HepG2 (cell line): ENCODE measurements around the gene AGAP1. TPM values are rescaled to one million over a fixed set of nuclear protein-coding genes. Genes with fewer than 3 reads are reported as not detected.
A peak's percentile ranks its signal among the peaks of the same experiment; 100 is the strongest.

Source experiments
- CBFB ChIP-seq: sonication (generic); formaldehyde crosslinking; IDR thresholded peaks from 2 replicates; pipeline ENCODE4 v1.4.0; 2020; ENCODE audit warnings: missing genetic modification reagents
- IKZF4 ChIP-seq: sonication (generic); formaldehyde crosslinking; IDR thresholded peaks from 2 replicates; pipeline ENCODE4 v1.5.1; 2020; ENCODE audit warnings: borderline replicate concordance, mild to moderate bottlenecking, low read depth, missing genetic modification reagents; ENCODE audit errors: not compliant biosample characterization
- KAT2B ChIP-seq: fragments of 150-350 bp; IDR thresholded peaks from 2 replicates; pipeline ENCODE4 v1.6.1; 2014; ENCODE audit warnings: low read depth, low read length, borderline replicate concordance
- PPARG ChIP-seq: conservative IDR thresholded peaks from 2 replicates; pipeline ENCODE4 v1.6.1; 2016; ENCODE audit warnings: missing biosample characterization, missing genetic modification reagents
- SETDB1 ChIP-seq: sonication (generic); formaldehyde crosslinking; IDR thresholded peaks from 2 replicates; pipeline ENCODE4 v1.5.1; 2020; ENCODE audit warnings: missing genetic modification reagents, mild to moderate bottlenecking, borderline replicate concordance
- ZIK1 ChIP-seq: sonication (generic); formaldehyde crosslinking; IDR thresholded peaks from 2 replicates; pipeline ENCODE4 v1.5.0; 2020; ENCODE audit warnings: mild to moderate bottlenecking, low read depth, missing genetic modification reagents, borderline replicate concordance
- ZNF10 ChIP-seq: sonication (generic); formaldehyde crosslinking; IDR thresholded peaks from 2 replicates; pipeline ENCODE4 v1.4.0; 2020; ENCODE audit warnings: mild to moderate bottlenecking, low read depth, missing genetic modification reagents, borderline replicate concordance
- ZNF382 ChIP-seq: sonication (generic); formaldehyde crosslinking; IDR thresholded peaks from 2 replicates; pipeline ENCODE4 v1.5.0; 2020; ENCODE audit warnings: missing genetic modification reagents, mild to moderate bottlenecking, borderline replicate concordance
- ZNF510 ChIP-seq: sonication (generic); formaldehyde crosslinking; IDR thresholded peaks from 2 replicates; pipeline ENCODE4 v1.4.0; 2020; ENCODE audit warnings: low read depth, mild to moderate bottlenecking, missing genetic modification reagents
- ZNF543 ChIP-seq: sonication (generic); formaldehyde crosslinking; IDR thresholded peaks from 2 replicates; pipeline ENCODE4 v1.4.0; 2020; ENCODE audit warnings: mild to moderate bottlenecking, missing genetic modification reagents
- ZNF615 ChIP-seq: sonication (generic); formaldehyde crosslinking; IDR thresholded peaks from 2 replicates; pipeline ENCODE4 v1.5.0; 2020; ENCODE audit warnings: mild to moderate bottlenecking, missing genetic modification reagents, borderline replicate concordance
- ZNF629 ChIP-seq: sonication (generic); formaldehyde crosslinking; conservative IDR thresholded peaks from 2 replicates; pipeline ENCODE4 v1.5.0; 2020; ENCODE audit warnings: missing genetic modification reagents
- polyA plus RNA-seq, 8 experiments: library from polyadenylated mRNA; depleted of rRNA in 3 of 8; stranded (reverse) in 7 of 8; unstranded in 1 of 8; fragments of >200 nt; fragmentation: Illumina TruSeq in 4 of 8; extraction: Trizol in 4 of 8; gene quantifications; 2 replicates each; pipeline versions ENCODE4 v1.2.1 to v1.2.3, GENCODE V29; 2011 to 2016; ENCODE audit warnings: low read depth in 4 of 8, missing spikeins in 1 of 8, mixed read lengths in 1 of 8; ENCODE audit not compliant: insufficient read depth in 1 of 8
- total RNA-seq, 5 experiments: library from RNA; depleted of rRNA; stranded (reverse); fragments of >200 nt; fragmentation: Illumina TruSeq; extraction: Trizol; gene quantifications; 2 replicates each; pipeline ENCODE4 v1.2.3, GENCODE V29; 2016; ENCODE audit warnings: low read depth in 1 of 5
- TF ChIP-seq, protein P1 (sequence below): sonication (generic); formaldehyde crosslinking; IDR thresholded peaks from 2 replicates; pipeline ENCODE4 v1.4.0; 2020; ENCODE audit warnings: missing genetic modification reagents
- TF ChIP-seq, protein P2 (sequence below): sonication (generic); formaldehyde crosslinking; IDR thresholded peaks from 2 replicates; pipeline ENCODE4 v1.4.0; 2020; ENCODE audit warnings: missing genetic modification reagents
- TF ChIP-seq, protein P3 (sequence below), 2 experiments: IDR thresholded peaks; 2 replicates each; pipeline ENCODE4 v1.6.1; 2011 to 2012; ENCODE audit warnings: low read length in 2 of 2, borderline replicate concordance in 1 of 2, low read depth in 1 of 2, mild to moderate bottlenecking in 1 of 2, moderate library complexity in 1 of 2
- TF ChIP-seq, protein P4 (sequence below): sonication (generic); formaldehyde crosslinking; IDR thresholded peaks from 2 replicates; pipeline ENCODE4 v1.4.0; 2020; ENCODE audit warnings: missing genetic modification reagents

Gene AGAP1
- total and polyA plus RNA-seq, 2 of the 13 experiments (the other 11 are each of a cell fraction or from before 2014, with no cell fraction given): 21.2 to 32.7 TPM

DNA sequence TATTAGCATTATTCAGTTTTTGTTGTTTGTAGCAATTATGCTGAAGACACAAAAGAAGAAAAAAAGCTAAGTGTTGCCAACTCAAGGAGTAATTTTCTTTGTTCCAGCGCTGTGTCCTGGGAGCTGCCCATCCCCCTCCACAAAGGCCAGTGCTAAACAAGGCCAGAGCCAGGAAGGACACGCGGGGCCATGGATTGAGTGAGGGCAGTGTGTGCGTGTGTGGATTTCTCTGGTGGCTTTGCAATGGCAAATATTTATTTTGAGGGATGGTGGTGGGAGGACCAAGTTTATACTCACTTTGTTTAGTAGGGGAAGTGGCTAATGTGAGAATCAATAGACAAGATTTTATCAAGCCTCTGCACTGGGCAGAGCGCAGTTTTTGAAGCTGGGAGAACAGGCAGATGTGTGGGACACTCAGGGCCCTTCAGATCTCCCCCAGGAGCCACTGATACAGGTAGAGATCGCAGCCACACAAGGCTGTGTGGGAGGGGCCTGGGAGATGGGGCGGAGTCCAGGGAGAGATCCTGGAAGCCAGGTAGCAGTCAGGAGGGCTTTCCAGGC, 11.4 kb downstream of the AGAP1 start (continued):
- TF ChIP-seq ZIK1 (no peak), CBFB (CRISPR knock-in tag) (no peak), ZNF543 (CRISPR knock-in tag) (peak; percentile 87; the same call in 1 of the 2 replicates), IKZF4 (CRISPR knock-in tag) (no peak), ZNF382 (no peak), KAT2B (no peak), ZNF629 (CRISPR knock-in tag) (no peak), ZNF510 (CRISPR knock-in tag) (no peak), PPARG (CRISPR knock-in tag) (peak; percentile 70), ZNF10 (CRISPR knock-in tag) (no peak), SETDB1 (CRISPR knock-in tag) (no peak), ZNF615 (CRISPR knock-in tag) (no peak)
- TF ChIP-seq, protein P1, sequence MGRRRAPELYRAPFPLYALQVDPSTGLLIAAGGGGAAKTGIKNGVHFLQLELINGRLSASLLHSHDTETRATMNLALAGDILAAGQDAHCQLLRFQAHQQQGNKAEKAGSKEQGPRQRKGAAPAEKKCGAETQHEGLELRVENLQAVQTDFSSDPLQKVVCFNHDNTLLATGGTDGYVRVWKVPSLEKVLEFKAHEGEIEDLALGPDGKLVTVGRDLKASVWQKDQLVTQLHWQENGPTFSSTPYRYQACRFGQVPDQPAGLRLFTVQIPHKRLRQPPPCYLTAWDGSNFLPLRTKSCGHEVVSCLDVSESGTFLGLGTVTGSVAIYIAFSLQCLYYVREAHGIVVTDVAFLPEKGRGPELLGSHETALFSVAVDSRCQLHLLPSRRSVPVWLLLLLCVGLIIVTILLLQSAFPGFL: no peak
- TF ChIP-seq, protein P2, sequence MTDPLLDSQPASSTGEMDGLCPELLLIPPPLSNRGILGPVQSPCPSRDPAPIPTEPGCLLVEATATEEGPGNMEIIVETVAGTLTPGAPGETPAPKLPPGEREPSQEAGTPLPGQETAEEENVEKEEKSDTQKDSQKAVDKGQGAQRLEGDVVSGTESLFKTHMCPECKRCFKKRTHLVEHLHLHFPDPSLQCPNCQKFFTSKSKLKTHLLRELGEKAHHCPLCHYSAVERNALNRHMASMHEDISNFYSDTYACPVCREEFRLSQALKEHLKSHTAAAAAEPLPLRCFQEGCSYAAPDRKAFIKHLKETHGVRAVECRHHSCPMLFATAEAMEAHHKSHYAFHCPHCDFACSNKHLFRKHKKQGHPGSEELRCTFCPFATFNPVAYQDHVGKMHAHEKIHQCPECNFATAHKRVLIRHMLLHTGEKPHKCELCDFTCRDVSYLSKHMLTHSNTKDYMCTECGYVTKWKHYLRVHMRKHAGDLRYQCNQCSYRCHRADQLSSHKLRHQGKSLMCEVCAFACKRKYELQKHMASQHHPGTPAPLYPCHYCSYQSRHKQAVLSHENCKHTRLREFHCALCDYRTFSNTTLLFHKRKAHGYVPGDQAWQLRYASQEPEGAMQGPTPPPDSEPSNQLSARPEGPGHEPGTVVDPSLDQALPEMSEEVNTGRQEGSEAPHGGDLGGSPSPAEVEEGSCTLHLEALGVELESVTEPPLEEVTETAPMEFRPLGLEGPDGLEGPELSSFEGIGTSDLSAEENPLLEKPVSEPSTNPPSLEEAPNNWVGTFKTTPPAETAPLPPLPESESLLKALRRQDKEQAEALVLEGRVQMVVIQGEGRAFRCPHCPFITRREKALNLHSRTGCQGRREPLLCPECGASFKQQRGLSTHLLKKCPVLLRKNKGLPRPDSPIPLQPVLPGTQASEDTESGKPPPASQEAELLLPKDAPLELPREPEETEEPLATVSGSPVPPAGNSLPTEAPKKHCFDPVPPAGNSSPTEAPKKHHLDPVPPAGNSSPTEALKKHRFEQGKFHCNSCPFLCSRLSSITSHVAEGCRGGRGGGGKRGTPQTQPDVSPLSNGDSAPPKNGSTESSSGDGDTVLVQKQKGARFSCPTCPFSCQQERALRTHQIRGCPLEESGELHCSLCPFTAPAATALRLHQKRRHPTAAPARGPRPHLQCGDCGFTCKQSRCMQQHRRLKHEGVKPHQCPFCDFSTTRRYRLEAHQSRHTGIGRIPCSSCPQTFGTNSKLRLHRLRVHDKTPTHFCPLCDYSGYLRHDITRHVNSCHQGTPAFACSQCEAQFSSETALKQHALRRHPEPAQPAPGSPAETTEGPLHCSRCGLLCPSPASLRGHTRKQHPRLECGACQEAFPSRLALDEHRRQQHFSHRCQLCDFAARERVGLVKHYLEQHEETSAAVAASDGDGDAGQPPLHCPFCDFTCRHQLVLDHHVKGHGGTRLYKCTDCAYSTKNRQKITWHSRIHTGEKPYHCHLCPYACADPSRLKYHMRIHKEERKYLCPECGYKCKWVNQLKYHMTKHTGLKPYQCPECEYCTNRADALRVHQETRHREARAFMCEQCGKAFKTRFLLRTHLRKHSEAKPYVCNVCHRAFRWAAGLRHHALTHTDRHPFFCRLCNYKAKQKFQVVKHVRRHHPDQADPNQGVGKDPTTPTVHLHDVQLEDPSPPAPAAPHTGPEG (CRISPR knock-in tag): 0 out of 2 replicates have a peak, but pooled peaks have one; percentile 29
- TF ChIP-seq, protein P3, sequence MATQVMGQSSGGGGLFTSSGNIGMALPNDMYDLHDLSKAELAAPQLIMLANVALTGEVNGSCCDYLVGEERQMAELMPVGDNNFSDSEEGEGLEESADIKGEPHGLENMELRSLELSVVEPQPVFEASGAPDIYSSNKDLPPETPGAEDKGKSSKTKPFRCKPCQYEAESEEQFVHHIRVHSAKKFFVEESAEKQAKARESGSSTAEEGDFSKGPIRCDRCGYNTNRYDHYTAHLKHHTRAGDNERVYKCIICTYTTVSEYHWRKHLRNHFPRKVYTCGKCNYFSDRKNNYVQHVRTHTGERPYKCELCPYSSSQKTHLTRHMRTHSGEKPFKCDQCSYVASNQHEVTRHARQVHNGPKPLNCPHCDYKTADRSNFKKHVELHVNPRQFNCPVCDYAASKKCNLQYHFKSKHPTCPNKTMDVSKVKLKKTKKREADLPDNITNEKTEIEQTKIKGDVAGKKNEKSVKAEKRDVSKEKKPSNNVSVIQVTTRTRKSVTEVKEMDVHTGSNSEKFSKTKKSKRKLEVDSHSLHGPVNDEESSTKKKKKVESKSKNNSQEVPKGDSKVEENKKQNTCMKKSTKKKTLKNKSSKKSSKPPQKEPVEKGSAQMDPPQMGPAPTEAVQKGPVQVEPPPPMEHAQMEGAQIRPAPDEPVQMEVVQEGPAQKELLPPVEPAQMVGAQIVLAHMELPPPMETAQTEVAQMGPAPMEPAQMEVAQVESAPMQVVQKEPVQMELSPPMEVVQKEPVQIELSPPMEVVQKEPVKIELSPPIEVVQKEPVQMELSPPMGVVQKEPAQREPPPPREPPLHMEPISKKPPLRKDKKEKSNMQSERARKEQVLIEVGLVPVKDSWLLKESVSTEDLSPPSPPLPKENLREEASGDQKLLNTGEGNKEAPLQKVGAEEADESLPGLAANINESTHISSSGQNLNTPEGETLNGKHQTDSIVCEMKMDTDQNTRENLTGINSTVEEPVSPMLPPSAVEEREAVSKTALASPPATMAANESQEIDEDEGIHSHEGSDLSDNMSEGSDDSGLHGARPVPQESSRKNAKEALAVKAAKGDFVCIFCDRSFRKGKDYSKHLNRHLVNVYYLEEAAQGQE (IDR thresholded peaks at IDR 0.05; ENCODE audit: borderline replicate concordance in 1 of 2, low read depth in 1 of 2, low read length in 2 of 2): no peak; a peak in 1 of 4 replicates
- TF ChIP-seq, protein P4, sequence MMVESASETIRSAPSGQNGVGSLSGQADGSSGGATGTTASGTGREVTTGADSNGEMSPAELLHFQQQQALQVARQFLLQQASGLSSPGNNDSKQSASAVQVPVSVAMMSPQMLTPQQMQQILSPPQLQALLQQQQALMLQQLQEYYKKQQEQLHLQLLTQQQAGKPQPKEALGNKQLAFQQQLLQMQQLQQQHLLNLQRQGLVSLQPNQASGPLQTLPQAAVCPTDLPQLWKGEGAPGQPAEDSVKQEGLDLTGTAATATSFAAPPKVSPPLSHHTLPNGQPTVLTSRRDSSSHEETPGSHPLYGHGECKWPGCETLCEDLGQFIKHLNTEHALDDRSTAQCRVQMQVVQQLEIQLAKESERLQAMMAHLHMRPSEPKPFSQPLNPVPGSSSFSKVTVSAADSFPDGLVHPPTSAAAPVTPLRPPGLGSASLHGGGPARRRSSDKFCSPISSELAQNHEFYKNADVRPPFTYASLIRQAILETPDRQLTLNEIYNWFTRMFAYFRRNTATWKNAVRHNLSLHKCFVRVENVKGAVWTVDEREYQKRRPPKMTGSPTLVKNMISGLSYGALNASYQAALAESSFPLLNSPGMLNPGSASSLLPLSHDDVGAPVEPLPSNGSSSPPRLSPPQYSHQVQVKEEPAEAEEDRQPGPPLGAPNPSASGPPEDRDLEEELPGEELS (CRISPR knock-in tag): peak; percentile 97
